Measurements from ENCODE around the gene ZNG1A.
"Not testable (repeated sequence)": the region's sequence is repeated elsewhere in the genome, so short reads cannot be mapped to it uniquely, and the experiment has no call there.

ZNG1A gene

DNA sequence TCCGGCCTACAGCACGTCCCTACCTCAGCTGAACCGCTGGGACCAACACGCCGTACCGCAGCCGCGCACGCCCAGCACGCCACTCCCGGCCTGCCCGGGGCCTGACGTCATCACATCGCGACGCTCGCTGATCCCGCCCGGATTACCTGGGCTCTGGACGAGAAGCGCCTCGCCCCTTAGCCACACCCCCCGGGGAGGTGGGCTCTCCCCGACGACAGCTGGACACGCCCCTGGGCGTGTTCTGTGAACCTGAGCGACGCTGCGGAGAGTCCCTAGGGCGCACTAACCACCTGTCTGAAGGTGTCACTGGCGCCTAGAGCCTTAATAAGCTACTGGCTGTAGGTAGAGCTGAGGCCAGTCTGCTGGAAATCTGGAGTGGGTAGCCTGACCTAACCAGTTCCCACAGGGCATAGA, at the start of gene ZNG1A:
TSS of gene ZNG1A (minus strand) at position 87 of the 414 bp plus-strand sequence. CDS start 87 bp downstream, outside the sequence.
- peak; percentile 76 to 79 for DNase-seq

DNA sequence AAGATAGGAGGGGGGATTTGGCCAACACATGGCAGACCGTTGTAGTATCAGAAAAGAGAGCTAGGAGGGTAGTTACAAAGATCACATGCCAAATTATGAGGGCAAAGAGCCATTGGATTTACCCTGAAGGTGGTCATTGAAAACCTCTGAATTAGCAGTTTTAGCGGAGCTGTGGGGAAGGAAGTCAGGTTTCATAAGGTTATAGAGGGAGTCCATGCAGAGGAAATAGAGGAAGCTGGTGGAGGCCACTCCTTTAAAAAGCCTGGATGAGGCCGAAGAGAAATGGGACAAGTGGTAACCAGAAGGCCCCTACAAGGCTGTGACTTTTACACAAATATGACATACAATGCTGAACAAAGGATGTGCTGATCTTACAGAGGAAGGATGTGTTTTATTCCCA, 49.0 kb upstream of the ZNG1A start:
- no peak for DNase-seq

DNA sequence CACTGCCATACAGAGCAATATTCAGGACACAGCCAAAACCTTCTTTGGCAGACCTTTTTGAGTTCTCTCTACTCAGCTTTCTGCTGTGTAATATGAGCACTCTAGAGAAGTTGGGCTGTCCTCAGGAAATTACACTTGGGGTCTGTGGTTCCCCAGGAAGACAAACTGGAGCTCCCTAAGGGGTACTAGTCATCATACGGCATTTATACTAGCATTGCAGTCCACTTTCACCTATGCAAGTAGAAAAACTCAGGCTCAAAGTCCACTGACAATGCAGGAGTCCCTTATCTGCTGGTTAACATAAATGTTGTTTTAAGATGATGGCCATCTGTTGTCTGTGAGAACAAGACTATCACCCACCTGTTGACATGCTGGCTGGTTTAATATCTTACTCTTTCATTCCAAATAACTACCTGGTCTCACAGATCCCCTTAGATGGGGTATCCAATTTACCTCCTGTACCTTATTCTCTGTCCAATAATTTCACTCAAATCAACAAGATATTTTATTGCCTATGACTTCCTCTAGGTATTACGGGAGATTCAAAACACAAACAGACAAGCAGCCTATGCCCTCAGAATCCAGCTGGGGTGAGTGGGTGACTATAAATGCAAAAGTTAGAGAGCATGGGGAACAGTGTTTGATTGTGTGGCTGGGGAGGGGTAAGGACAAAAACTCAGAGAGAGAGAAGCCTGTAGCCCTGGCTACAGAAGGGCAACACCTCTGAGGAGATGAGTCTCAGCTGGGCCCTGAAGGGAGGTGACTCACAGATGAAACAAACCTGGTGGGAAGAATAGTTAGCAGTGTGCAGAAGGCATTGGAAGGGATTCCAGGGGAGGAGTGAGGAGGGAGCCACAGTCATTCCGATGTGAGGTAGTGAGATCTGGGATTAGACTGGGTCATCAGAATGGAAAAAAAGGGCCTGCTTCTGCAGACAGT, 46.0 kb upstream of the ZNG1A start:
- DNase-seq: no peak

DNA sequence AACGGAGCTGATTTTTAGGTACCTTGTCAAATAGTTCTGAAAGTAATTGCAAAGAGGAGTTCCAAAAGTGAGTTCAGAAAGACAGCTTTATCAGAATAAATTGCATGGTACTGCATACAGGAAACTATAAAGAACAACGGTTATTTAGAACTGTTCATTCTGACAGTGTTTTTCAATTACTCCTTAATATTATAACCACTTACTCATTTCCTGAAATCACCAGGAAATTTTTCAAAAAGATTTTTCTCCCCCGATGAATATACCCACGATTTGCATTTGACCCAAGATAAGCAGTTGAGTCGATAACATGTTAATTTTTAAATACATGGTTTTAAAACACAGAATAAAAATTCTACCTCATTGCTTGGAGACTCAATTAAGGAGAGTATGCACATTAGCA, 45.2 kb upstream of the ZNG1A start:
- no peak for DNase-seq

DNA sequence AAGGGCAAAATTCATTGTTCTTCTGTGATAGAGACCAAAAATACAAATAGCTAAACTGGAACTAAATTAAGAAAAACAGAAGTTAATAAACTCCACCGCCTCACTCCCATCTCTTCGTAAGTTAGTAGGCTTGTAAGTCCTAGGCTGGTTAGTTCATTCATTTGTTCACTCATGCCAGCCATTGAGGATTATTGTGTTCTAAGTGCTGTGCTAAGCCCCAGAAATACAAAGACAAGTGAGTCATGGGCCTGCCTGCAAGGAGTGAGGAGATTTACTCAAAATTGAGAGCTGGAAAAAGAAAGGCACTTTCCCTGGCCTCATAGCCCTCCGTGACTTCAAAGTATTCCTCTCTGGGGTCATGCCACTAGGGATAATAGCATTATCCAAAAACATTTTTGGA, 44.3 kb upstream of the ZNG1A start:
- no peak for DNase-seq

DNA sequence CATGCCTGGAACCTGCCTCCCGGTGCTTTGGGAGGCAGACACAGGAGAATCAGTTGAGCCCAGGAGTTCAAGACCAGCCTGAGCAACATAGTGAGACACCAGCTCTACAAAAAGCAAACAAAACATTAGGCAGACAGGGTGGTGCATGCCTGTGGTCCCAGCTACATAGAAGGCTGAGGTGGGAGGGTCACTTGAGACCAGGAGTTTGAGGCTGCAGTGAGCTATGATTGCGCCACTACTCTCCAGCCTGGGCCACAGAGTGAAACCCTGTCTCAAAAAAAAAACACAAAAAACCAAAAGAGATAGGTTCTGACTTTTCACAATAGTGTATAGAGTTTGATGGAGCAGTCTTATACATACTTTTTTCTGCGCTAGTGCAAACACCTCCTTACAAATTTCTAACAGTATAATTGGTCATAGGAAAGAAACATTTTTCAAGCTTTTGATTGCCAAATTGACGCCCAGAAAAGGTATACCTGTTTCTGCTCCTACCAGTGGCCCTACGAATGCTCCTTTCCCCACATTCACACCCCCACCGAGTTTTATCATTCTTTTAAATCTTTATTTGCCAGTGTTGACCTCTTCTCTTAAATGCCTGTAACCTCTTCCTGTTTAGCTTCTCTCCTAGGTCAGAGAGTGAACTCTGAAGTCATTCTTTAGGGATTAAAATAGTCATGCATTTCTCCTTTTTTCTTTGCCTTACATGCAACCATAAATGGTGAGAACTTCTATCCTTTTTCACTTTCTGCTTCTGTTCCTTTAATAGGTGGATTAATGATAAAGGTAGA, 43.3 kb upstream of the ZNG1A start:
- DNase-seq: no peak

DNA sequence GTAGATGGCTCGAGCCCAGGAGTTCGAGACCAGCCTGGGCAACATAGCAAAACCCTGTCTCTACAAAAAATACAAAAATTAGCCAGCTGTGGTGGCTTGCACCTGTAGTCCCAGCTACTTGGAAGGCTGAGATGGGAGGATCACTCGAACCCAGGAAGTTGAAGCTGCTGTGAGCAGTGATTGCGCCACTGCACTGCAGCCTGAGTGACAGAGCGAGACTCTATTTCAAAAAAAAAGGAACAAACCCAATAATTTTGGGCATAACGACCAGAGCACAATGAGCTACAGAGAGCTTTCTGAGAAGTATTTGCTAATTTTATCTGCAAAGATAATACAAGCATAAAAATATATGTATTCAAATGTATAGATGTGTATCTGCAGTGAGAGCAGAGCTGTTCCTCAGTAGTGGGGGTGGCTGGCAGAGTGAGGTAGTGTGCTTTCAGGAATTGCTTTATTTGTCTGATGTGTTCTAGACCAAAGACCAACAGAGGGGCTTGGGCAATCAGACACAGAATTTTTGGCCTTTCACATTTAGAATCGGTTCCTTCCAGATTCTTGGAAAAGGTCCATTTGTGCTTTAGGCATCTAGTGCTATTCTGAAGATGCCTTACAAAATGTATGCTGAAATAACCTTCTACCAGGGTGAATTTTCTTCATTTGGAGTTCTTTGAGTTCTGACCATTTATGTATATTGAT, 41.0 kb upstream of the ZNG1A start:
- no peak for DNase-seq

DNA sequence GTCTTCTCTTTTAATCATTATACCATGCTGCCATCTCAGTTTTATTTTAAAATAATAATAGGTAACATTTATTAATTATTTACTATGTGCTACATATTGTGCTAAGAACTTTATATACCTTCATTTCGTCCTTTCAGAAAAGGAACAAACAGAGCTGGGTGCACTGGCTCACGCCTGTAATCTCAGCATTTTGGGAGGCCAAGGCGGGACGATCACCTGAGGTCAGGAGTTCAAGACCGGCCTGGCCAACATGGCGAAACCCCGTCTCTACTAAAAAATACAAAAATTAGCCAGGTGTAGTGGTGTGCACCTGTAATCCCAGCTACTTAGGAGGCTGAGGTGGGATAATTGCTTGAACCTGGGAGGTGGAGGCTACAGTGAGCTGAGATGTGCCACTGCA, 40.2 kb upstream of the ZNG1A start:
- not testable (repeated sequence) for DNase-seq

DNA sequence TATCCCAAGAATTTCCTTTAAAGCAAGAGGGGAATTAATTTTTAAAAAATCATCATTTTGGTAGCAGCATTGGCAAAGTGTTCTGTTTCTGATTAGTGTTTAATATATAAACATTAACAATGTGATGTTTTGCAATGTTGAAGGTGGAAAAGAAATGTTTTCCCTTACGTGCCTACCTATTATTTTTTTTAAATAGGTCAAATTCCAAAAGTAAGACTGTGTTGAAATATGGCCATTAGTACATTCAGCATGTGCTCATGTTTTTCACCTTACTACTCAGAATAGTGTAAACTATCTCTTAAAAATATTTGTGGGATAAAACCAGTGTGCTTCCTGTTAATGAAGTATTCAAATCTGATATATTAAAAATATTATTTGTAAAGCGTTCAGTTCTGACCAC, 39.1 kb upstream of the ZNG1A start:
- DNase-seq: no peak

DNA sequence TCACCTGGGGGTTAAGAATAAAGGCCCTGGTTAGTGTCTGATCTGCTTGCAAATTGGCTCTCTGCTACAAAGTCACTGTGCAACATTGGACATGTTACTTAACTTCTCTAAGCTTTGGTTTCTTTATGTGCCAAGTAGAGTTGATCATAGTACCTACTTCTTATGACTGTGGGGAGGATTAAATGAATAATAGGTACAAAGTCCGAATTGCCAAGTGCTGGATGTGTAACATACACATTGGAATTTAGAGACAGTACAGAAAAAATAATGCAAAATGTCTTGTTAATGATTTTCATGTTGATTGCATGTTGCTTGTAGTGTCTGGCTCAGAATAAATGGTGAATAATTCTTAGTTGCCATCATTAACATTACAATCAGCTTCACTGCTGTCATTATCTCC, 38.0 kb upstream of the ZNG1A start:
- DNase-seq: no peak

DNA sequence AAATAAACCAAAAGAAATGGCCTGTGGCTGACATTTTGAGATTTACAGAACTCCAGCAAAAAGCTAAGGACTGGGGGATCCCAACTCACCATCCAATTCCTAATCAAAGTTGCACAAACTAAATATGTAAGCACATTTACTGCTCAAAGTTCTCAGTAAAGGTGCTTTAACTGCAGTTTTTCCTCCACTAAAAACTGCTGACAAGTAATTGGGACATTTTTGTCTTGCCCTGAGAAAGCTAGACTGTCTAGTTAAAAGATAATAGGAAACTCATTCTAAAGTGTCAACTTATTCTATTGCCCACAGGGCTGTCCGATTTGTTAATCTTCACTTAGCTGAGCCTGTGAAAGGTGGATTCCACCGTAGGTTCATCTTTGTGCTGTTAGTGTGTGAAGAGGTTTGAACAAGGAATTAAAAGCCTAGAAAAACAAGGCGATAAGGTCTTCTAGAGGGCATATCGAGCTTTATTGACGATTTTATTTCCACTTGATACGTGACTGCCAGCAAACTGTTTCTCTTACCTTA, 36.8 kb upstream of the ZNG1A start:
- DNase-seq: no peak

DNA sequence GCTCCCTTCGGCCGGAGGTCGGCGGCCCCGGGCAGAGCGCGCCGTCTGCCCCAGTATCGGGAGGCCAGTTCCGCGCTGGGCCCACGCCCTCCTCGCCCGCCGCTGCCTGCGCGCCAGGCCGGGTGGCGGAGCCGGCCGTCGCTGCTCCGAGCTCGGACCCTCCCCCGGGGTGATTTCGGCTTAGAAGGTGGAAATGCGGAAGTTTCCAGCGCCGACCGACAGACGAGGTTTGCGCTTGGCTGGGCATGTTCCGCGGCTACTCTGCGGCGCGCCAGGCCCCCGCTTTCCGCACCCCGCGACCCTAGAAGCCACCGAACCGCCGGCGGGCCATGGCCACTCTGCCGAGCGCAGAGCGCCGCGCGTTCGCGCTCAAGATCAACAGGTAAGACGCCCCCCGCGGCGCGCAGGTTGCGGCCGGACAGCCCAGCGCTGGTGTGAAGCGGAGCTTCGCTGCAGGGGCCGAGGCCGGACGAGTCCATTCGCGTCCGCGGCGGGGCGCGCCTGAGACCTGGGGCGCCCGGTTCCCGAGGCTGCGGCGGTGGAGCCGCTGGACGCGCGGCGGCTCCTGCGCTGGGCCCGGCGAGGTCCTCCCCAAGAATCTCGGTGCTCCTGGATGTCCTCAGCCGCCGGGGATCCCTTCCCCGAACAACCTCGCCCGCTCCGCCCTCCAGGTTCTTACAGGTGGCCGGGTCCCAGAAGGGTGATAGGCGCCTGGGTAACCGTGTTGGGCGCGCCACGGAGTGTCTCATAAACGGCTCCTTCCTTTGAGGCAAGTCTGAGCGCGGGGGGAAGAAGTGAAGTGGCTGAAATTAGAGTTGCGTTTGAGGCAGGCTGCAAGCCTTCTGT, 36.0 kb upstream of the ZNG1A start, which contains the start of gene DOCK8:
TSS of gene DOCK8 (plus strand) at position 218 of the 846 bp plus-strand sequence. CDS start at position 330, 112 bp downstream.
- peak; percentile 56 to 62 for DNase-seq

DNA sequence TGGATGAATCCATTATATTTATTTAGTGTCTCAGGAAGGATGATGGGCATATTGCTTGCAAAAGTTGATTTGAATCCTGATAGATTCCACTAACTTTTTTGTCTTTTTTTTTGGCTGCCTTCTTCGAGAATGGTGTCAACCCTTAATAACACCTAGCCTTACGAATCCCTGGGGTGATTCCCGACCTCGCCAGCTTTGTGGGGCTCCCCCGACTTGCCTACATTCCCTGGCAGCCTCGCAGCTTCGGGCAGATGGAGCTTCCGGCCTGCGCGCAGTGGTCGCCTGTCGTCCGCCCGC, 35.4 kb upstream of the ZNG1A start:
- no peak for DNase-seq

DNA sequence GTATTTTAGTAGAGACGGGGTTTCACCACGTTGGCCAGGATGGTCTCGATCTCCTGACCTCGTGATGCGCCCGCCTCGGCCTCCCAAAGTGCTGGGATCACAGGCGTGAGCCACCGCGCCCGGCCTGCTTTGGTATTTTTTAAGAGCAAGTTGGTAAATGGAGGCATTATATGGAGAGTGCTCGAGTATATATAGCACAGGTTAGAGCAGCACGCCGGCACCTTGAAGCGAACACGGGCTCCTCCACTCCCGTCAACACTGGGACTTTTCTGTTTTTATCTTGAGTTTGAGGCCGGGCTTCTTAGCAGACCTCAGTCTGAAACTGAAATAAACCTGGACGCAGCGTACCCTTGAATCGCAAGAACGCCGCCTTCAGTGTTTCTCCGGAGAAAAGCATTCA, 35.0 kb upstream of the ZNG1A start:
- DNase-seq: not testable (repeated sequence)

DNA sequence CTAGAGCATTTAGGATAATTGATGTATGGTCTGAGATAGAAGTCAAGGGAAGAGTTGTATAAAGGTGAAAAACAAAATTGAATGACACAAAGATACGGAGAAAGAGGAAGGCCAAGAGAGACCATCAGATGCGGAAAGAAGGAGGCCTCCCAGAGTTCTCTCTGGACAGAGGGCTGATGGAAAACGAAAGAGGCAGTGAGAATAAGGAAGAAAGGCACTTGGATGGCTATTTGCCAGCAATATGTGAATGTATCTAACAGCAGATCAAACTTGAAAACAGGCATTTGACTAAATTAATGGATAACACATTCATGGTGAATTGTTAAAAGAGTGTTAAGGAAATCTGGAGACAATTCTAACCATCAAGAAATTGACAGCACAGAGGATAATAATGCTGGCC, 33.4 kb upstream of the ZNG1A start:
- DNase-seq: no peak

DNA sequence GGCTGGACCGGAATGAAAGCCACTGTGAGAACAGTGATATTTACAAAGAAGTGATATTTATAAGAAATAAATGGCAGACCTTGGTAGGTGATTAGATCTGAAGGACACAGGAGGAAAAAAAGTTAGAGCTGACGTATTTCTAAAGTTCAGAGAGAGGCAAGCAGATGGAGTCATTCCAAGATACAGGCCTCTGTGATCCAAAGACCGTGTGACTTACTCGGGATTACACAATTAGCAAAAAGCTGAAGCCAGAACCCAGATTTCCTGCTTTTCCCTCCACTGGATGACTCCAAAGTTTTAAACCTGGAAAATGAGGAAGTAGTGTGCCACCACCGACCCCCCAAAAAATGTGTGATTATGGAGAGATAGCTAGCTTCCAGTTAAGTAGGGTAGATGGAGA, 32.7 kb upstream of the ZNG1A start:
- no peak for DNase-seq

DNA sequence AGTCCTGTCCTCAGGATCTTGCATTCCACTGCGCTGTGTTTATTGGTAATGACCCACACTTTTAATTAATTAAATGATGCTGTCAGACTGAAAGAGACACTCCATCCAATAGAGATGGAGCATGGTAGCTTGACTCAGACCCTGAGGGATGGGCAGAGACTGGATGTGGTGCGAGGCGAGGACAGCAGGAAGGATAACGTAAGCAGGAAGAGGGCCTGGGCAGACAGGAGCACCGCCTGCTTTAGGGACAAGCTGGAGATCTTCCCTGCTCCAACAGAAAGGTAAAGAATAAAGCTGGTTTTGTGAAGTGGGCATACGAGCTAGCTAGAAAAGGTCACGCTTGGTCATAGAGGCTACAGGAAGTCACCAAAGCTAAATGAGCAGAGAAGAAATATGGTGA, 32.2 kb upstream of the ZNG1A start:
- DNase-seq: no peak

DNA sequence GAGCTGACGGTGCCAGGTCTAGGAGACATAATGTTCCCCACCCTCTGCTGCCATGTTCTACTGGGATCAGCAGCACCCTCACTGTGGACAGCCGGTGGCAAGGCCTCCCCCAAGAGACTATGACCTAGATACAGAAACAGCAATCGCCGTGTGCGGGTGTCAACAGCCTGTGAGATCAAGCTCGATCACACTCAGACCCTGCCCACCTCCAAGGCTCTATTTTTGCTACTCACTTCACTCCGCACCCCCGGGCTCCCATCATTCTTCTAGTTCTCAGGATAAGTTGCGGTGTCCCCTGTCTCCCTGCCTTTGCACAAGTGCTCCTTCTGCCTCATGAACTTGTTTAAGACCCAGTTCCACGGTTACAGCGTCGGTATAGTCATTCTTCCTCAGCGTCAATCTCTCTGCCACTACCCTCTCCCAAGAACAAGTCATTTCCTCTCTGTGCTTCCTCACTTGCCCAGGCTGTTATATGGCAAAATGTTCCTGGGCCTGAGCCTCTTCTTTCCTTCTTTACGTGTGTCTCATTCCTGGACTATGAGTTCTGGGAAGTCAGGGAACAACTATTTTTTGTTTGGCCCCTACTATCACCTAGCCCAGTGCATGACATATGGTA, 30.4 kb upstream of the ZNG1A start:
- DNase-seq: no peak

DNA sequence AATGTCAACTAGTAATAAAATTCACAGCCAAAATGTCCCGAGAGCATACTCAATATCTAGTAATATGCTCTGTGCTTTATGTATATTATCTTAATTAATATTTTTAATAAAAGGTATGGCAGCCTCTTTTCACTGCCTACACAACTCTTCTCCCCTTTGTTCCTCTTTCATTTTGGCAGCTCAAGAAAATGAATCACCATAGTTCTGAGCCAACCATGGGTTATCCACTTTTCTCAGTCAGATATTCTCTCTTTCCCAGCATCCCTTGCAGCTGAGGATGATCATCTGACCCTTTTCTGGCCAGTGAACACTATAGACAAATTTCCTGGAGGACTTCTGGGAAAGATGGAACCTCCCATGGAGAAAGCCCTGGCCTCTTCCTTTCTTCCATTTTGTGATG, 27.6 kb upstream of the ZNG1A start:
- DNase-seq: no peak

DNA sequence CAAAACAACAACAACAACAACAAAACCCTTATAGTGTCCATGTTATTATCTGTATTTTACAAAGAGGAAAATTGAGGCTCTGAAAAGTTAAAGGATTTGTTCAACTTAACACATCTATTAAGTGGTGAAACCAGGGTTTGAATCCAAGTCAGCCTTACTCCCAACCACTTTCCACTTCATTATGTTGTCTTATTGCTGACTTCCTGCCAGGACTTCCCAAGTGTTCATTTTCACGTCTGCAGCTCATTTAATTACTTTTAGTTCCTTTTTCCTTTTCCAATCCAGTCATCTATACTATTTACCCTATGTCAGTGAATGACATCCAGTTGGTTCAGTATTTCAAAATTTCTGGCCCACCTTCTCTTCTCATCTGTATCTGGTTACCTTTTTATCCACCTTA, 20.7 kb upstream of the ZNG1A start:
- DNase-seq: not testable (repeated sequence)

DNA sequence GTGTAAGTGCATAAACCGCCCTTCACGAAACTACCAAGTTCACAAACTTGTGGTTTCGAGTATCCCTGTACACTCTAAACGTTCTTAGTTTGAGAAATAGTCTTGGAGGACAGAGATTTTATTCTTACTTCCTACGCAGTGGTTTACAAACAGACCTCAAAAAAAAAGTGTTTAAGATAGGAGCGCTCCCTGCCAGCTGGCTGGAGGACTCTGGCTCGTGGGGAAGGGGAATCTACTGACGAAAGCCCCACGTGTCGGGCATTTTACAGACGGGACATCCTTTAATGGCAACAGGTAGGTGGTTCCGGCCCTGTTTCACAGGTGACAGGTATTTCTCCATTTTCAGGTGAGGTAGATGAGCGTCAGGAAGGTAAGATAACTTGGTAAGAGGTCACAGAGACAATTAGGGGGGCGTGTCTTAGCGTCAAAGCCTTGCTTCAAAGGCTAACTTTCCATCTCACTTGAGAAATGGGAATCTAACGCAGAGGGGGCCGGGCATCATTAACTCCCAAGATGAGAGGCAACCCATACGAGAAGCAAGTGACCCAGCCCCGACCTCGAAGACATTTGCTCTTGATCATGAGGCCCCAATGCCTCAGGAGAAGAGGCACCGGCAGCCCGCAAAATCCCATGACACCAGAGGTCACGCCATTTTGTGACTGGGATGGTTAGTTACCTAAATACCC, 573 bp downstream of the ZNG1A start:
- DNase-seq: peak; percentile 4 to 9

All from activated CD4-positive, alpha-beta T cell treated with anti-CD3 and anti-CD28 coated beads for 4 hours (primary cell).